Activated CD4-positive, alpha-beta T cell treated with anti-CD3 and anti-CD28 coated beads, Interleukin-2, amount 50 U/mL, for 1 hour (primary cell): ENCODE measurements around the gene GALNS.

Source experiments
- DNase-seq: peaks from one replicate; pipeline ENCODE4 v3.0.0-alpha.2; 2020

The GALNS gene

DNA sequence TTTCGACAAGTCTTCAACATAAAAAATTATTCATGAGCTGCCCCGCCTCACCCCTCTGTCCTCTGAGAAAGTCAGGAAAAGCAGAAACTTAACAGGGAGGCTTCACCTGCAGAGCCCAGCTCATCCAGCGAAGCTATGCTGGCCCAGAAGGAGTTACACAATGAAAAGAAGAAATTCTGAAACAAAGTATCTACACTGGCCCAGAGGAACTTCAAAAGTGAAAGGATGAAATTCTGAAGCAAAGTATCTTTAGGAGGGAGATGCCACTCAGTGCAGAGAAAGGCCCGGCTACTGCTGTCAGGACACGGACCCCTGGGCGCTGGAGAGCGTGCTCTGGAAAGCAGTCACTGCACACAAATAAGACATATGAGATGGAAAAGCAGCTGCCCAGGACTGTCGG, 1.6 kb downstream of the GALNS start:
- no peak for DNase-seq

DNA sequence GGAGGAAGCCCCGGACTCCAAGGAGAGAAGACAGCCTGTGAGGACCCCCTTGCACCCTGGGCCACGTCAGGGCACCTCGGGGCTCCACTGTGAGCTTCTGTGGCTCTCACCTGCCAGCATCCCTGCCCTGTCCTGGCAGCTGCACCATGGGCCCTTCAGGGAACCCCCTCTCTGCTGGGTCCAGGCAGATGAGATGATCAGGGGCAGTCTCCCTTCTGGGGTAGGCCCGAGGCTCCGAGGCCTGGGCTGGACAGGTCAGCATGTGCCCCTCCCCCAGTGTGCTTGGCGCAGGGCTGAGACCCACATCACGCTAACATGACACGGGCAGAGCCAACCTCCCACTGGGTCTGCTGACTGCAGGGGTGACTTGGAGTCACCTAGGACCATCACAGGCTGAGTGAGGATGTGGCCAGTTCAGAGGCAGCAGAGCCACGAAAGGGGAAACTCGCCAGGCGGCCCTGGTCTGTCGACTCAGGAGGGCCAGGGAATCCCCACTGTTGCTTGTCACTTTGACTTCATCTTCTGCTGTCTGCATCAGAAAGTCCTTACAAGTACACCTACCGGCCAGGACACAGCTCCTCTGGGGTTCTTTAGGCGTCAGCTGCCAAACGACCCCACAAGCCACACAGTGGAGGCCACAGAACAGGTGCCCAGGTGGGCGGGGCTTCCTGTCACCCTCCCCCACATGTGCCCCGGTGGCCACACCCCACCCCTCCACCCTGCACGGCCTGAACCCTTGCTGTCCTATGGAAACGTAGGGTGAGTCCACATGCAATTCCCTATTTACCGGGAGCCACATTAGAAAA, 2.2 kb downstream of the GALNS start:
- peak; percentile 17 for DNase-seq

DNA sequence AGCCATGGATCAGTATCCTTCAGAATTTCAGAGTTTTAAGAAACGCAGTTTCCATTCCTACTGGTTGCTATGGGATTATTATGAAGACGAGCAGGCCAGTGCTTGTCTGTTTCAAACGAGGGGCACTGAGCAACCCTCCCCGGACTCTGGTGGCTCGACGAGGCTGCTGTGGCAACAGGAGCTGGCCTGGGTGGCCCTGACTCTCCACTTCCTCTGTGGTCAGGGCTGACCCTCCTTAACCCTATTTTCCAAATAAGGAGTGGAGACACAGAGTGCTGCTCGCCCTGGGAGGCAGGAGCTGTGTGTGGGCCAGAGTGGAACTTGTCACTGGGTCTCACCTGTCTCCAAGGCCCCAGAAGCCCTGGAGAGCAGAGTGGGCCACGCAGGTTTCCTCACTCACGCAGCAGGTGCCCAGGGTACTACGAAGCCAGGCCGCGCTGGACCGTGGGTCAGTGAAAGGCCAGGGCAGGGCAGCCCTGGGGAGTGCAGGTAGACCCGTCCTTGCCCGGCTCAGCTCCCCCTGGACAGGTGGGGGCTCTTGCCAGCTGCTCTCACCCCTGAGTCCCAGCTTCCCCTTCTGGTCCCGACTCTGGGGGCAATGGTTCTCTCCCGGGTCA, 3.3 kb downstream of the GALNS start:
- DNase-seq, result no peak

DNA sequence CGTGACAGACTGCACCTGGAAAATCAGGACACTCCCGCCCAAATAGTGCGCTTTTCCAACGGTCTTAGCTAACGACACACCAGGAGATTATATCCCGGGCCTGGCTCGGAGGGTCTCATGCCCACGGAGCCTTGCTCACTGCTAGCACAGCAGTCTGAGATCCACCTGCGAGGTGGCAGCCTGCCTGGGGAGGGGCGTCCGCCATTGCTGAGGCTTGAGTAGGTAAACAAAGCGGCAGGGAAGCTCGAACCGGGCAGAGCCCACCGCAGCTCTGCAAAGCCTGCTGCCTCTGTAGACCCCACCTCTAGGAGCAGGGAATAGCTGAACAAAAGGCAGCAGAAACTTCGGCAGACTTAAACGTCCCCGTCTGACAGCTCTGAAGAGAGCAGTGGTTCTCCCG, 5.1 kb downstream of the GALNS start:
- DNase-seq, result no peak

DNA sequence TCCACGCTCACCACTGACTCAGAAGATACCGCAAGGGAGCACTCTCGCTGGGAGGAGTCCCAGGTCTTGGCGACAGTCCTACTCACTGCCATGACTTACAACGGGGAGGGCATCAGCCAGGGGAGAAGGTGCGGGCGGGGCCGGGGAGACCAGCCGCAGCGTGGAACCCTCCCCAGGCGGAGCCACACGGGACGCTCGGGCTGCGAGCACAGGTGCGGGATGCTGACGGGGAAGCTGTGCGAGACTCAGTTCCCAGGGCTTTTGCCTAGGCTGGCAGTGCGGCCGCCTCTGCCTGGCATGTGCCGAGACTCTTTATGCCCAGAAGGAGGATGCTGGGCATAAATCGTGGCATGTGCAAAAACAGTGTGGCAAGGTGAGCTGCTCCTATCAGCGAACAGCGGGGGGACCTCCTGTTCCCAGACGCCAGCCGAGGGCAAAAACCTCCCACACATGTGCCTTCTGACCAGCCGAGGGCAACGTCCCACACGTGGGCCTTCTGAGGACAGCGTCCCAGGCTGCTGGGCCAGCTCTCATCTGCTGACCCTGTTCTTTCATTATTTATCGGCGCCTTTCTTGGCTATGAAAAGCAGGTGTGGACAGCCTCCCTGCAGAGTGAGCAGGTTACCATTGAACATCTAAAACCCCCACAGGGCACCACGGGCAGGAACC, 6.1 kb downstream of the GALNS start:
- DNase-seq, result no peak

DNA sequence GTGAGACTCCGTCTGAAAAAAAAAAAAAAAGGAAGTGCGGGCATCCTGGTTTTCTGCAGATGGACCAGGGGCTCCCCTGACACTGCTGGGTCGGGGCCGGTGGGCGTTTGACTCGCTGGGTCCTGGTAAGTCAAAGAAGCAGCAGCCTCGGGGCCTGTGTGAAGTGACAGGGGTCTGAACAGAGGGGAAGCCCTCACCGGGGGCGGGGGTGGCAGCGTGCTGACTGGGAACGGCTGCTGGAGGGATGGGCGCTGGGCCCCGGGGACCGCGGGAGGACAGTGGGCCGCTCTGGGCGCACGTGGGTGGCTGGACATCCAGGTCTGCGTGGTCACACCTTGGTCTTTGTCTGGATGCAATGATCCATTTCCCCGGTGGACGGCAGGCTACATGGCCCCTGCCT, 8.2 kb downstream of the GALNS start:
- no peak for DNase-seq

DNA sequence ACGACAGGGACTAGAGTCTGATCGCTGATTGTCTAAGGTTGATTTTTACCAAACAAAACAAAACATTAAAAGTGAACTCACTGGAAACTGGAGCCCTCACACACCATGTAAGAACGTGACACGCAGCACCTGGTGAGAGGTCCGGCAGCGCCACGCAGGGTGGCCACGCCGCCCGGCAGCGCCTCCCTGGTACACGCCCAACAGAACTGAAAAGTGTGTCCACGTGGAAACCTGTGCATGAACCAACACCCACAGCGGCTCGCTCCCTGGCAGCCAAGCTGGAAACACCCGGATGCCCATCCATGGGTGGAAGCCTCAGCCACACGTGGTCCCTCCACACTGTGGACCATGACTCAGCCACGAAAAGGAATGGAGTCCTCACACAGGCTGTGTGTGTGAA, 9.1 kb downstream of the GALNS start:
- no peak for DNase-seq

DNA sequence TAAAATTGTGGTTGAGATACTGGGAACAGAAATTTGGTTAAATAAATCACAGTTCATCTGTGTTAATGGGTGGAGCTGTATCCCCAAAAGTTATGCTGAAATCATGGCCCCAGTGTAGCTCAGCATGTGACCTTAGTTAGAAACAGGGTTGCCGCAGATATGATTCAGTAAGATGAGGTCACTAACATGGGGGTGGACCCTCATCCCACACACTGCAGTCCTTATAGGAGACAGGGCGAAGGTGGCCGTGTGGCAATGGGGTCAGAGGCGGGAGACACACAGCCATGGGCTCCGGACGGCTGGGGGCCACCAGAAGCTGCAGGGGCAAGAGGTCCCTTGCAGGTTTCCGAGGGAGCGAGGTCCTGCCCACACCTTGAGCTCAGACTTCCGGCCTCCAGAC, 10.7 kb downstream of the GALNS start:
- no peak for DNase-seq

DNA sequence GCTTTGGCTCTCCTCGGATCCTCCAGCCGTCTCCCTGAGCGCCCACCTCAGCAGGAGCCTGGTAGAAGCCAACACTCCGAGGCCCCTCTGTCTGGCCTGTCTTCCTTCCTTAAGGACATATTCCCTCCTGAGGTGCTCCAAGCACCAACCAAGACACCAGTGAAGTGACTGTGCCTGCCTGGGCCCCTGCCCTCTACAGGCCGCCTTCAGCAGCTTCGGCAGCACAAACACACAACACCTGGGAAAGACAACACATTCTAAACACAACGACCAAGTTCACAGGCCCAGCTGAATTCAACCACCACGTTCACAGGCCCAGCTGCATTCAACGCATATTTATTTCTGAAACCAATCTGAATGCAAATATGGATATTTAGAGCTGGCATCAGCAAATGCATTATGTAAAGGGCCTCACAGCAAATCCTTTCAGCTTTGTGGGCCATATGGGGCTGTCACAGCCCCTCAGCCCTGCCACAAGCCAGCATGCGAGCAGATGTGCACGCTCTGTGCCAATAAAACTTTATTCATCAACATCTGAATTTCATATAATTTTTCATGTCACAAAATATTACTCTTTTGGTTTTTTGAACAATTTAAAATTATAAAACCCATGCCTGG, 12.2 kb downstream of the GALNS start:
- no peak for DNase-seq

DNA sequence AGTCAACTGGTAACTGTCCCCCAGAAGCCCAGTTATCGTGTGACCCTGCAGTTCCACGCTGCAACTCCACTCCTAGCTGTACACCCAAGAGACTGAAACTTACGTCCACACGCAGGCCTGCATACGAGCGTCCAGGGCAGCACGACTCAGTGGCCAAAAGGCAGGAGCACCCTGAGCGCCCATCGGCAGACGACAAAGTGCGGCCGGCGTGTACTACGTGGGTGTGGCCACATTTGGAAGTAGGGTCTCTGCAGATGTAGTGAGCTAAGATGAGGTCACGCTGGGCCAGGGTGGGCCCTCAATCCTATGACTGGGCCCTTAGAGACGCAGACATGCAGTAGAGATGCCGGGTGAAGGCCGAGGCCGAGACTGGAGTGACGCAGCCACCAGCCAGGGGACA, 13.5 kb downstream of the GALNS start:
- no peak for DNase-seq

DNA sequence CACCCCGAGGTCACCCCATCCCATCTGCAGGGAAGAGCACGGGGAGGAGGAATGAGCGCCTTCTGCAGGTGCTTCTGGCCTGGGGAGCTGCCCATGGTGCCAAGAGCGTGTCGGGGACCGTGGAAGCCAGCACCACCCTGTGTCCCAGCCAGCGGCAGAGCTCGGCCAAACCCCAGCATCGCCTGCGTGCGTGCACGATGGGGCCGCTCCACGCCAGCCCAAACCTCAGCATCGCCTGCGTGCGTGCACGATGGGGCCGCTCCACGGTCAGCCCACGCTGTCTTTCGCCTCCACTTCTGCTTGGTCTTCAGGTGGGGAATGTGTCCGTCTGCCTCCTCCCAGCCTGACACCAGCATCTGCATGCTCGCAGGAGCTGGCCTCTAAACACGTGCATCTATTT, 13.9 kb downstream of the GALNS start:
- no peak for DNase-seq

DNA sequence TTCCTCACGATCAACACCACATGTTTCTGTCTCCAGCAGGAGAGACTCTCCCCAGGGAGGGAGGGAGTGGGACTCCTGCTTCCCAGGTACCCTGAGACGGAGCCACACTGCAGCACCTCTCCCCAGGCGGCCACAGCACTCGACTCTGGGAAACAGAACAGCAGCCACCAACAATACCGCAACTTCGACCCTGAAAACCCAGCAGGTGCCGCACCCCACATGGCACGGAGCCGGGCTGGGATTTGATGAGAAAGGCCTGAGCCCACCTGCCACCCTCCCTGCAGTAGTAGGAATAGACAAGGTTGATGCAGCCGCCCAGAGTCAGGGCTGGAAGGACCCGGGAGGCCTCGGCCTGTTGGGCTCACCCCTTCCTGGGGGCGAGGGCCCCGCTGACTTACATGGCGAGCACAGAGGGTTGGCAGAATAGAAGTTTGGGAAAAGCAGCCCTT, 14.4 kb downstream of the GALNS start:
- DNase-seq, result no peak

DNA sequence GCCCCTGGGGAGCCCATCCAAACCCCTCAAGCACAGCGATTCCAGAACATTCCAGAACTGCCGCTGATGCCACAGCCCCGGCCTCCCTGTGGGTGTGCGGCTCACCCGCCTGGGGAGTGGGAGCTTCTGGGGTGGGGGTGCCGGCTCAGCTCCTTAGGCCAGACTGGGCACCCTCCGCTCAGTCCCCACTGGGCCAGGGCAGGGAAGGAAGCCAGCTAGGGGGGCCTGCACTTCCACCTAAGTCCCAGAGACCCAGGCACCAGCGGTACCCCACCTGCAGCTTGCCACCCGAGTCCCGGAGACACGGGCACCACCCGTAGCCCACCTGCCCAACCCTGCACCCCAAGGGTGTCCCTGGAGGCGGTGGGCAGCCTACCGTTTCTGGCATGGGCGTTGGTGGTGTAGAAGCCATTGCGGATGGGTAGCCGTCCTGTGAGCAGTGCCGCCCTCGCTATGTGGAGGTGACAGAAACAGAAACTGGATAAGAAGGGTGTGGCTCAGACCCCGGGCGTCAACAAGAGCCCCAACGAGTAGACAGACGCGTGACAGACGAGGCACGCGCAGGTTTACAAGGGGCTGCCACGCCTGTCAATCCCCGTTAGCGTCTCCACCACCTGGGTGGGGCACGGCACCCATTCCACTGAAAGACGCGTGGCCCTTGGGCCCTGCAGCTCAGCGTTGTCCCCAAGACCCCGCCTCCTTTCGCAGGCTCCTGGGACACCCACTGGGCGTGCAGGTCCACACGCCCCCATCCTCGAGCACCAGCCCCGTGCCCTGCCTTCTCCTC, 15.0 kb downstream of the GALNS start:
- DNase-seq, result no peak

DNA sequence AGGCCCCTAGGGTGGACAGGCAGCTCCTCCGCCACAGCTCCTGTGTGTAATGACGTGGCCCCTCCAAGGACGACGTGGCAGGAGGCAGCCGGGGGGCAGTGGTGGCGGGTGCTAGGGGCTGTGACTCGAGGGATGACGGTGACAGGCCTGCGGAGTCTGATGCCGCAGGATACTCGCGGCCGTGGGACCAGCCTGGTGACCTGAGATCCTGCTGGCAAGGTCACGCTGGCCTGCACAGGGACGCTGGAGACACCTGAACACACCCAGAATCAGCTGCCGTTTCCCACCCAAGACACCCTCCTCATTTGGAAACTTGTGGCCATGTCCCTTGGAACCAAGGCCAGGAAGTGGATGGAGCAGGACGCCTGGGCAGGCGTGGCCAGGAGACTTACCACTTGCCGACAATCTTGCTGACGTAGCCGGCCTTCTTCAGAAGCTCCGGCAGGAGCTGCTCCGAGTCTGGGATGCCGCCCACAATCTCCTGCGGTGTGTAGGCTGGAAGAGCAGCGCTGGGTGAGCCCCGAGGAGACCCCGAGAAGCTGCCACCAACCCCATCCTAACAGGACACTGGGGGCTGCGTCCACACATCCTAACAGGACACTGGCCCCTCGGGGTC, 16.0 kb downstream of the GALNS start:
- DNase-seq, result no peak

DNA sequence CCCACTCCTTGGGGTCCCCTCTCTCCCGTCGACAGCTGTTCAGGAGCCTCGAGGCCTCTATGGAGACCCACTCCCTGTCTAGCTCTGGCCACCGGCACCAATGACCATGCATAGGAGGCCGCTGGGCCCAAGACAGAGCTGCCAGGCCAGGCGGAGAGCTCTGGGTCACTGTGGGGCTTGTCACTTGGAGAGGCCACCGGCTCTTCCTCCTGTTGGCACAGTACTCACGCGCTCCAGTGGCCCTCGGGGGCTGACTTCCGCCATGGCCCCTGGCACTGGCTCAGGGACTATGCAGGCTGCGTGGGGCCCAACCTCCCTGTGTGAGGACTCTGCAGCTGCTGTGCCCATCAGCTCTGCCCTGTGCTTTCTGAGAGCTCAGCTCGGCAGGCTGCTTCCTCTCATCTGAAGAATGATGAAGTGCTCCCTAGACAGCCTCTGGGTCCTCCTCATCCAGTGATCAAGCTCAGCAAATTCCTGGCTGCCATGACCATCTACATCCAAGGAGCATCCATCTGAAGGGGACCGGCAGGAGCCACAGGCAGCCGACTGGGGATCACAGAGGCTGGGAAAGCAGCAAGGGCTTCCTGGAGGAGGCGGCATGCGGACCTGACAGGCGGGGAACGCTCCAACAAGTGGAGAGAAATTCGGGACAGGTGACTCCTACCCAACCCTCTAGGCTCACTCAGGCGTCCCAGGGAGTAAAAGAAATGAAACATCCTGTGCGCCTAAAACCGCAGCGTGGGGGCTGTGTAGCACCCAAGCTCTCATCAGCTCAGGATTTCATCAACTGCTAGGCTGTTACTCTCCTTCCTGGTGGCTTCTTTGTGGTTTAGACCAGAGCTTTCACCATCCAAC, 16.8 kb downstream of the GALNS start:
- no peak for DNase-seq

DNA sequence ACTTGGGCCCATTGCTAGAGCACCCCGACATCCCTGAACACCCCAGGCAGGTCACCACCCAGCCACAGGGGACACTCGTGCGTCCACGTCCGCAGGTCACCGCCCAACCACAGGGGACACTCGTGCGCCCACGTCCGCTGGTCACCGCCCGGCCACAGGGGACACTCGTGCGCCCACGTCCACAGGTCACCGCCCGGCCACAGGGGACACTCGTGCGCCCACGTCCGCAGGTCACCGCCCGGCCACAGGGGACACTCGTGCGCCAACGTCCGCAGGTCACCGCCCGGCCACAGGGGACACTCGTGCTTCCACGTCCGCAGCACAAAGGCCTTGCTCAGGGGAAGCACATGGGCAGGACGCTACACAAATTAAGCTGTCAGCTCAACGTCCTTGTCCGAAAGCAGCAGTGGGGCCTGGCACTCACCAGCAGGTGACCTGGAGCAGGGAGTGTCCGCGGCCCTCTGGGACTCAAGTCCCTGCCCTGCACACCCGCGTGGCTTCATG, 17.7 kb downstream of the GALNS start:
- DNase-seq, result no peak

DNA sequence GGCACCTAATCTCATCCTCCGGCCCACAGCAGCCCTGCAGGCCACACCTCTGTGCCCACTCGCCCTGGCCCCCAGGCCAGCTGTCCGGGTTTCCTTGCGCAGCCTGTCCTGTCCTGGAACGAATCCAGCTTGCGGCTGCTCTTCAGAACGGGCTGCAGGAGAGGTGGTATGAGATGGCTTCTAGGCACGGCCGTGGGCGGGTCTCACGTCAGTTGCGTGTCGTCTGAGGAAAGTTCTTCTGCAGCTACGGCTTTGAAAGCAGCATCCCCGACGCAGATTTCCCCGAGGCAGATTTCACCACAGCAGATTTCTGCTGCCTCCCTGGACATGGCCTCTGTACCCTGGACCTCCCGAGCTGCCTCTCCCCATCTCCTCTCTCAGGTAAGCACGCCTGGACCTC, 18.2 kb downstream of the GALNS start:
- DNase-seq, result no peak

DNA sequence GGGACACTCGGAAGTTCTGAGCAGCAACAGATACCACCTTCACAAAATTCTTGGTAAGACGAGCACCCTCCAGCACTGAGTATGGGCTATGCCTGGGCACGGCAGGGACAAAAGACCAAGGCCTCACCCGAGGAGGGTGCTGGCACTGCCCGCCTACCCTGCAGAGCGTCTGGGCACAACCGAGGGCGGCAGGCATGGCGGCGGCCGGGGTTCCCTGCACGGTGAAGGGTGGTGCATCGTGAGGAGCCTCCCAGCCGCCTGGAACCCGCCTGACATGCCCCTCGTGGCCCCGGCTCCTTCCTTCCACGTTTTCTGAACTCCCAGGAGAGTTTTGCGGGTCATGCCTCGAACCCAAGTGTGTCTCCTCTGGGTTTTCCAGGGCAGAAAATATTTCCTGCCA, 18.9 kb downstream of the GALNS start:
- no peak for DNase-seq

DNA sequence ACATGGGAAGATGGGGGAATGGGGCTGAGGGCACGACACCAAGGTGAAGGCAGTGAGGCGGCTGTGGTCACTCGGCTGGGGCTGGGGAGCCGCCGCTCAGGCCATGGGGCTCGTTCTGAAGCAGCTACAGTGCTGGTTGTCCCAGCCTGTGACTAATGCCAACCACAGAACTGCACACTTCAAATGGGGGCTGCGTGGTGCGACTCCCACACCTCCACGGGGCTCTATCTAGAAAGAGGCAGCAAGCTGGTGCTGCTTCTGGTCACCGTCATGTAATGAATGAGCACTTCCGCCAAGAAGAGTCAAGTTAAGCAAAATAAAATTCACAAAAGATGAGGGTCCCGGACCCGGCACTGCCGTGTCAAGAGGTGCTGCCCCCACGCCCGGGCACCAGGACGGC, 20.0 kb downstream of the GALNS start:
- no peak for DNase-seq

DNA sequence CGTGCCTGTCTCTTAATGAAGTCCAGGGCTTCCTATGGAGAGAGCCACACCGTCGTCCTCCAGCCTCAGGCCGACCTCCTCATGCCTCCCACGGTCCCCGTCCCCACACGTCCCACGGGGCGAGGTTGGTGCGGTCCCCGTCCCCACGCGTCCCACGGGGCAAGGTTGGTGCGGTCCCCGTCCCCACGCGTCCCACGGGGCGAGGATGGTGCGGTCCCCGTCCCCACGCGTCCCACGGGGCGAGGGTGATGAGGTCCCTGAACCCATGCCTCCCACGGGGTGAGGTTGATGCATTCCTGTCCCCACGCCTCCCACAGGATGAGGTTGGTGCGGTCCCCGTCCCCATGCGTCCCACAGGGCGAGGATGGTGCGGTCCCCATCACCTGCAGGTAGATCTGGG, 20.9 kb downstream of the GALNS start:
- DNase-seq, result no peak

DNA sequence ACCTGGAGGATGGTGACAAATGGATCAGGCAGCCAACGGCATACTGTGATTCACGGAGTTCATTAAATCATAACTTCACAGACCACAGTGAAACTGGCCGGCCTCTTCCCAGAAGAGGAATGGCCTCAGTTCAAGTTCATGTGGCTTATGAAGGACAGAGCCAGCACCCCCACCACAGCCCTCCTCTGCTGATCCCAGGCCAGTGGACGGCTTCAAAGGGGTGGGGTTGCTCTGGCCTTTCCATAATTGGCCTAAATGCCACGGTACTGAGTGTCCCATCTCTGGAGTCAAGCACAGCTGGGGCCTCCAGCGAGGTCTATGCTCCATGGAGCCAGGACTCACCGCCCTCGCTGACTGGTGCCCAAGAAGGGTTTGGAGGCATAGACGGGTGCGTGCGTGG, 21.4 kb downstream of the GALNS start:
- no peak for DNase-seq
